HepG2 (cell line): ENCODE results near the gene VAC14. TPM values are rescaled to one million over a fixed set of nuclear protein-coding genes. Genes with fewer than 3 reads are reported as not detected.
A peak's percentile ranks its signal among the peaks of the same experiment; 100 is the strongest.

ENCODE experiments used
- AKNA ChIP-seq: sonication (generic); formaldehyde crosslinking; IDR thresholded peaks from 2 replicates; pipeline ENCODE4 v1.4.0; 2020; ENCODE audit warnings: missing genetic modification reagents, borderline replicate concordance
- ARNT2 ChIP-seq: sonication (generic); formaldehyde crosslinking; IDR thresholded peaks from 2 replicates; pipeline ENCODE4 v1.8.0; 2022; ENCODE audit warnings: mild to moderate bottlenecking, low read depth, missing genetic modification reagents, moderate library complexity
- CAMTA2 ChIP-seq: sonication (generic); formaldehyde crosslinking; IDR thresholded peaks from 2 replicates; pipeline ENCODE4 v1.4.0; 2020; ENCODE audit warnings: mild to moderate bottlenecking, missing genetic modification reagents, borderline replicate concordance
- CHCHD3 ChIP-seq: sonication (generic); formaldehyde crosslinking; IDR thresholded peaks from 2 replicates; pipeline ENCODE4 v1.8.0; 2022; ENCODE audit warnings: mild to moderate bottlenecking, missing genetic modification reagents, moderate library complexity
- MXI1 ChIP-seq: IDR thresholded peaks from 3 replicates; pipeline ENCODE4 v1.6.1; 2012; ENCODE audit warnings: low read depth, low read length, inconsistent platforms, borderline replicate concordance
- PAX8 ChIP-seq: sonication (generic); formaldehyde crosslinking; IDR thresholded peaks from 2 replicates; pipeline ENCODE4 v1.8.0; 2022; ENCODE audit warnings: mild to moderate bottlenecking, missing genetic modification reagents, borderline replicate concordance
- RARG ChIP-seq: sonication (generic); formaldehyde crosslinking; IDR thresholded peaks from 2 replicates; pipeline ENCODE4 v1.4.0; 2020; ENCODE audit warnings: low read depth, mild to moderate bottlenecking, missing genetic modification reagents
- RXRA ChIP-seq: sonication (generic); formaldehyde crosslinking; IDR thresholded peaks from 2 replicates; pipeline ENCODE4 v1.5.1; 2020; ENCODE audit warnings: missing genetic modification reagents
- SCMH1 ChIP-seq: sonication (generic); formaldehyde crosslinking; IDR thresholded peaks from 2 replicates; pipeline ENCODE4 v1.9.0; 2021; ENCODE audit warnings: missing genetic modification reagents, mild to moderate bottlenecking, borderline replicate concordance
- SMC3 ChIP-seq: IDR thresholded peaks from 2 replicates; pipeline ENCODE4 v1.6.1; 2011; ENCODE audit warnings: low read length, improper control_type of control experiment
- TCF7 ChIP-seq: sonication (generic); IDR thresholded peaks from 2 replicates; pipeline ENCODE4 v1.6.1; 2016; ENCODE audit warnings: antibody characterized with exemption, low read depth
- ZBTB49 ChIP-seq: sonication (generic); formaldehyde crosslinking; IDR thresholded peaks from 2 replicates; pipeline ENCODE4 v1.4.0; 2020; ENCODE audit warnings: missing genetic modification reagents, borderline replicate concordance
- ZNF235 ChIP-seq: sonication (generic); formaldehyde crosslinking; IDR thresholded peaks from 2 replicates; pipeline ENCODE4 v1.8.1; 2023; ENCODE audit warnings: mild to moderate bottlenecking, missing genetic modification reagents, borderline replicate concordance
- ZNF335 ChIP-seq: sonication (generic); formaldehyde crosslinking; IDR thresholded peaks from 2 replicates; pipeline ENCODE4 v1.4.0; 2020; ENCODE audit warnings: missing genetic modification reagents
- ZNF414 ChIP-seq: sonication (generic); formaldehyde crosslinking; IDR thresholded peaks from 2 replicates; pipeline ENCODE4 v1.5.0; 2020; ENCODE audit warnings: missing genetic modification reagents
- ZNF614 ChIP-seq: IDR thresholded peaks from 2 replicates; pipeline ENCODE4 v1.6.1; 2018; ENCODE audit warnings: missing biosample characterization, missing genetic modification reagents, inconsistent platforms, borderline replicate concordance
- ZNF720 ChIP-seq: sonication (generic); formaldehyde crosslinking; IDR thresholded peaks from 2 replicates; pipeline ENCODE4 v1.4.0; 2020; ENCODE audit warnings: missing genetic modification reagents
- ZNF788 ChIP-seq: sonication (generic); formaldehyde crosslinking; IDR thresholded peaks from 2 replicates; pipeline ENCODE4 v1.5.0; 2020; ENCODE audit warnings: mild to moderate bottlenecking, missing genetic modification reagents, borderline replicate concordance
- polyA plus RNA-seq, 8 experiments: library from polyadenylated mRNA; depleted of rRNA in 3 of 8; stranded (reverse) in 7 of 8; unstranded in 1 of 8; fragments of >200 nt; fragmentation: Illumina TruSeq in 4 of 8; extraction: Trizol in 4 of 8; gene quantifications; 2 replicates each; pipeline versions ENCODE4 v1.2.1 to v1.2.3, GENCODE V29; 2011 to 2016; ENCODE audit warnings: low read depth in 4 of 8, missing spikeins in 1 of 8, mixed read lengths in 1 of 8; ENCODE audit not compliant: insufficient read depth in 1 of 8
- total RNA-seq, 5 experiments: library from RNA; depleted of rRNA; stranded (reverse); fragments of >200 nt; fragmentation: Illumina TruSeq; extraction: Trizol; gene quantifications; 2 replicates each; pipeline ENCODE4 v1.2.3, GENCODE V29; 2016; ENCODE audit warnings: low read depth in 1 of 5
- TF ChIP-seq, protein P1 (sequence below): sonication (generic); formaldehyde crosslinking; IDR thresholded peaks from 2 replicates; pipeline ENCODE4 v1.5.1; 2020; ENCODE audit warnings: missing genetic modification reagents, mild to moderate bottlenecking, borderline replicate concordance

The VAC14 gene
- total and polyA plus RNA-seq, 2 of the 13 experiments (the other 11 are each of a cell fraction or from before 2014, with no cell fraction given) = 23.5 to 24.6 TPM

- TF ChIP-seq SMC3 = no peak
- TF ChIP-seq ZNF414 (CRISPR knock-in tag) = peak; percentile 57; the same call in 1 of the 2 replicates
- TF ChIP-seq ZNF788 (CRISPR knock-in tag) = no peak; the same call in 1 of the 2 replicates
- no peak for TF ChIP-seq SCMH1 (CRISPR knock-in tag)
- TF ChIP-seq RARG (CRISPR knock-in tag) = 0 out of 2 replicates have a peak, but pooled peaks have one; percentile 34
- peak; percentile 42; the same call in 1 of the 2 replicates for TF ChIP-seq ARNT2 (CRISPR knock-in tag)
- TF ChIP-seq AKNA = no peak
- no peak for TF ChIP-seq TCF7
- TF ChIP-seq PAX8 (CRISPR knock-in tag) = no peak
- peak; percentile 65; the same call in 1 of the 2 replicates for TF ChIP-seq ZNF614 (CRISPR knock-in tag)
- TF ChIP-seq ZNF235 (CRISPR knock-in tag) = 0 out of 2 replicates have a peak, but pooled peaks have one; percentile 75
- TF ChIP-seq ZNF720 (CRISPR knock-in tag) = no peak
- no peak for TF ChIP-seq ZBTB49 (CRISPR knock-in tag)
- peak; percentile 88 for TF ChIP-seq ZNF335 (CRISPR knock-in tag)
- peak; percentile 27; the same call in 1 of the 2 replicates for TF ChIP-seq CHCHD3
- 0 out of 2 replicates have a peak, but pooled peaks have one; percentile 84 for TF ChIP-seq CAMTA2 (CRISPR knock-in tag)
- TF ChIP-seq, protein P1, sequence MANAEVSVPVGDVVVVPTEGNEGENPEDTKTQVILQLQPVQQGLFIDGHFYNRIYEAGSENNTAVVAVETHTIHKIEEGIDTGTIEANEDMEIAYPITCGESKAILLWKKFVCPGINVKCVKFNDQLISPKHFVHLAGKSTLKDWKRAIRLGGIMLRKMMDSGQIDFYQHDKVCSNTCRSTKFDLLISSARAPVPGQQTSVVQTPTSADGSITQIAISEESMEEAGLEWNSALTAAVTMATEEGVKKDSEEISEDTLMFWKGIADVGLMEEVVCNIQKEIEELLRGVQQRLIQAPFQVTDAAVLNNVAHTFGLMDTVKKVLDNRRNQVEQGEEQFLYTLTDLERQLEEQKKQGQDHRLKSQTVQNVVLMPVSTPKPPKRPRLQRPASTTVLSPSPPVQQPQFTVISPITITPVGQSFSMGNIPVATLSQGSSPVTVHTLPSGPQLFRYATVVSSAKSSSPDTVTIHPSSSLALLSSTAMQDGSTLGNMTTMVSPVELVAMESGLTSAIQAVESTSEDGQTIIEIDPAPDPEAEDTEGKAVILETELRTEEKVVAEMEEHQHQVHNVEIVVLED (CRISPR knock-in tag) = peak; percentile 82
- TF ChIP-seq RXRA = peak; percentile 66
- TF ChIP-seq MXI1 = peak; percentile 93; the same call in 1 of the 3 replicates
Measured at GRCh38 chr16:70800781-70801480, at the start of gene VAC14 (continued).
